ENCODE results near the gene NBPF14.
"Not testable (repeated sequence)": the region's sequence is repeated elsewhere in the genome, so short reads cannot be mapped to it uniquely, and the experiment has no call there.

- peak in 1 of 6 experiments; percentile 4 for TF ChIP-seq CTCF (IDR thresholded peaks at IDR 0.05)
- TF ChIP-seq POLR2A (IDR thresholded peaks at IDR 0.05): not testable (repeated sequence)
Measured at GRCh38 chr1:148529101-148529567, 66.7 kb downstream of the NBPF14 start.
